ENCODE data around the gene ALKBH8. TPM values are rescaled to one million over a fixed set of nuclear protein-coding genes. Genes with fewer than 3 reads are reported as not detected.

ALKBH8 gene
- total RNA-seq, 1 donor from 2014 or later, result 11.8 TPM

- intact Hi-C loops (cut with micrococcal nuclease), result loop anchor here (1.0 to 10.0 kb wide), 13 partner anchors 16 to 1490 kb away; partner anchors contain the start of genes AASDHPPT, ACAT1, C11orf65 and CUL5
- H3K27me3 Mint-ChIP-seq, result no peaks in the 10 kb centered on the region
- POLR2A ChIA-PET, result interaction anchor here (0.8 kb wide), 1 partner anchor 124 kb away, joined by 3 read pairs; no protein-coding TSS in a partner anchor
- H3K4me1 Mint-ChIP-seq, result peaks cover 56% of the 10 kb centered on the region
- H3K9me3 Mint-ChIP-seq, result no peaks in the 10 kb centered on the region
- TF ChIP-seq, protein P1, sequence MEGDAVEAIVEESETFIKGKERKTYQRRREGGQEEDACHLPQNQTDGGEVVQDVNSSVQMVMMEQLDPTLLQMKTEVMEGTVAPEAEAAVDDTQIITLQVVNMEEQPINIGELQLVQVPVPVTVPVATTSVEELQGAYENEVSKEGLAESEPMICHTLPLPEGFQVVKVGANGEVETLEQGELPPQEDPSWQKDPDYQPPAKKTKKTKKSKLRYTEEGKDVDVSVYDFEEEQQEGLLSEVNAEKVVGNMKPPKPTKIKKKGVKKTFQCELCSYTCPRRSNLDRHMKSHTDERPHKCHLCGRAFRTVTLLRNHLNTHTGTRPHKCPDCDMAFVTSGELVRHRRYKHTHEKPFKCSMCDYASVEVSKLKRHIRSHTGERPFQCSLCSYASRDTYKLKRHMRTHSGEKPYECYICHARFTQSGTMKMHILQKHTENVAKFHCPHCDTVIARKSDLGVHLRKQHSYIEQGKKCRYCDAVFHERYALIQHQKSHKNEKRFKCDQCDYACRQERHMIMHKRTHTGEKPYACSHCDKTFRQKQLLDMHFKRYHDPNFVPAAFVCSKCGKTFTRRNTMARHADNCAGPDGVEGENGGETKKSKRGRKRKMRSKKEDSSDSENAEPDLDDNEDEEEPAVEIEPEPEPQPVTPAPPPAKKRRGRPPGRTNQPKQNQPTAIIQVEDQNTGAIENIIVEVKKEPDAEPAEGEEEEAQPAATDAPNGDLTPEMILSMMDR (IDR thresholded peaks at IDR 0.05), result no peak
- no peak for ATAC-seq (ENCODE audit: low read depth)
- CTCF ChIA-PET, result interaction anchor here (1.0 to 3.4 kb wide), 2 partner anchors 124 to 206 kb away, joined by 3 to 46 read pairs; no protein-coding TSS in a partner anchor
- peaks cover 19% of the 10 kb centered on the region for H3K36me3 Mint-ChIP-seq (ENCODE audit: low read depth)
- H3K27ac Mint-ChIP-seq, result peak overlapping the region; percentile 97
- H3K4me3 Mint-ChIP-seq, result peak overlapping the region; percentile 96
- no peak for DNase-seq
Measured at GRCh38 chr11:107564877-107565218, 687 bp downstream of the ALKBH8 start.

- TF ChIP-seq, protein P1 (IDR thresholded peaks at IDR 0.05), result no peak
- no peak for ATAC-seq (ENCODE audit: low read depth)
- peak overlapping the region; percentile 71 for H3K27ac Mint-ChIP-seq
- DNase-seq, result no peak
- POLR2A ChIA-PET, result interaction anchor here (1.7 kb wide), 1 partner anchor 126 kb away, joined by 4 read pairs; no protein-coding TSS in a partner anchor
- CTCF ChIA-PET, result interaction anchor here (0.9 to 3.4 kb wide), 11 partner anchors 8 to 236 kb away, joined by 3 to 46 read pairs (median 5); no protein-coding TSS in a partner anchor
- peaks cover 31% of the 10 kb centered on the region for H3K36me3 Mint-ChIP-seq (ENCODE audit: low read depth)
- no peaks in the 10 kb centered on the region for H3K27me3 Mint-ChIP-seq
- intact Hi-C loops (cut with micrococcal nuclease), result loop anchor here (1.0 to 10.0 kb wide), 8 partner anchors 13 to 1489 kb away; partner anchors contain the start of genes AASDHPPT, ACAT1, C11orf65 and KBTBD3
- H3K4me3 Mint-ChIP-seq, result peak overlapping the region; percentile 17
- peaks cover 56% of the 10 kb centered on the region for H3K4me1 Mint-ChIP-seq
- H3K9me3 Mint-ChIP-seq, result no peaks in the 10 kb centered on the region
Measured at GRCh38 chr11:107563702-107564101, 1.8 kb downstream of the ALKBH8 start.

GRCh38 chr11:107562647-107563208 is 2.8 kb downstream of the ALKBH8 start:
- ChIA-PET POLR2A (interaction anchor here (1.7 kb wide), 1 partner anchor 127 kb away, joined by 4 read pairs; no protein-coding TSS in a partner anchor), CTCF (interaction anchor here (0.9 to 3.4 kb wide), 11 partner anchors 9 to 237 kb away, joined by 3 to 46 read pairs (median 5); no protein-coding TSS in a partner anchor)
- intact Hi-C loops (cut with micrococcal nuclease), result loop anchor here (1.0 to 10.0 kb wide), 6 partner anchors 14 to 1488 kb away; partner anchors contain the start of genes AASDHPPT and KBTBD3
- no peaks in the 10 kb centered on the region for H3K27me3 Mint-ChIP-seq
- TF ChIP-seq, protein P1 (IDR thresholded peaks at IDR 0.05), result no peak
- peak overlapping the region; percentile 4 for H3K27ac Mint-ChIP-seq
- peaks cover 47% of the 10 kb centered on the region for H3K4me1 Mint-ChIP-seq
- no peaks in the 10 kb centered on the region for H3K9me3 Mint-ChIP-seq
- H3K36me3 Mint-ChIP-seq (ENCODE audit: low read depth), result peaks cover 35% of the 10 kb centered on the region
- ATAC-seq (ENCODE audit: low read depth) (no peak), DNase-seq (no peak)
- H3K4me3 Mint-ChIP-seq, result no peak overlapping the region

GRCh38 chr11:107561688-107562087 is 3.8 kb downstream of the ALKBH8 start:
- TF ChIP-seq, protein P1 (IDR thresholded peaks at IDR 0.05), result no peak
- ChIA-PET POLR2A (no interaction called here), CTCF (interaction anchor here (1.6 to 3.4 kb wide), 3 partner anchors 10 to 127 kb away, joined by 3 to 46 read pairs (median 18); no protein-coding TSS in a partner anchor)
- Mint-ChIP-seq H3K9me3 (no peaks in the 10 kb centered on the region), H3K4me3 (no peak overlapping the region), H3K27me3 (no peaks in the 10 kb centered on the region), H3K4me1 (peaks cover 37% of the 10 kb centered on the region), H3K36me3 (ENCODE audit: low read depth) (peaks cover 36% of the 10 kb centered on the region), H3K27ac (no peak overlapping the region)
- DNase-seq, result no peak
- intact Hi-C loops (cut with micrococcal nuclease), result loop anchor here (2.0 to 10.0 kb wide), 3 partner anchors 15 to 1487 kb away; partner anchors contain the start of genes AASDHPPT and KBTBD3
- no peak for ATAC-seq (ENCODE audit: low read depth)

GRCh38 chr11:107550304-107550703 is 15.2 kb downstream of the ALKBH8 start:
- ATAC-seq (ENCODE audit: low read depth), result no peak
- POLR2A ChIA-PET, result no interaction called here
- Mint-ChIP-seq H3K27ac (no peak overlapping the region), H3K4me3 (no peak overlapping the region), H3K9me3 (no peaks in the 10 kb centered on the region), H3K36me3 (ENCODE audit: low read depth) (peaks cover 71% of the 10 kb centered on the region), H3K4me1 (no peaks in the 10 kb centered on the region), H3K27me3 (no peaks in the 10 kb centered on the region)
- no peak for DNase-seq
- CTCF ChIA-PET, result interaction anchor here (1.0 to 4.5 kb wide), 5 partner anchors 9 to 220 kb away, joined by 3 to 37 read pairs (median 18); no protein-coding TSS in a partner anchor
- intact Hi-C loops (cut with micrococcal nuclease), result no loop called here
- TF ChIP-seq, protein P1 (IDR thresholded peaks at IDR 0.05), result no peak

All from activated B cell treated with CpG ODN at 0.5 μM for 24 hours (primary cell).